Measurements from ENCODE around the gene YWHAE. TPM values are rescaled to one million over a fixed set of nuclear protein-coding genes. Genes with fewer than 3 reads are reported as not detected.
"Not testable (repeated sequence)": the region's sequence is repeated elsewhere in the genome, so short reads cannot be mapped to it uniquely, and the experiment has no call there.

Gene YWHAE
- polyA plus RNA-seq, 3 donors, result 895 to 1,204 (median 1,099) TPM

- DNase-seq (ENCODE audit: extremely low read depth in 1 of 11, low read depth in 9 of 11, low spot score in 4 of 11), result not testable (repeated sequence)
These were observed 12.4 kb downstream of the YWHAE start for GRCh38 chr17:1387490-1388227.

GRCh38 chr17:1386675-1387190, 13.3 kb downstream of the YWHAE start:
- not testable (repeated sequence) for DNase-seq (ENCODE audit: extremely low read depth in 1 of 11, low read depth in 9 of 11, low spot score in 4 of 11)

- no peak for DNase-seq (ENCODE audit: extremely low read depth in 1 of 11, low read depth in 9 of 11, low spot score in 4 of 11)
These were observed 13.8 kb downstream of the YWHAE start for GRCh38 chr17:1386265-1386664.

- no peak for DNase-seq (ENCODE audit: extremely low read depth in 1 of 11, low read depth in 9 of 11, low spot score in 4 of 11)
These were observed 14.2 kb downstream of the YWHAE start for GRCh38 chr17:1385861-1386260.

- DNase-seq (ENCODE audit: extremely low read depth in 1 of 11, low read depth in 9 of 11, low spot score in 4 of 11), result no peak
These were observed 15.1 kb downstream of the YWHAE start for GRCh38 chr17:1384905-1385435.

GRCh38 chr17:1379930-1380313, 20.1 kb downstream of the YWHAE start:
- DNase-seq (ENCODE audit: extremely low read depth in 1 of 11, low read depth in 9 of 11, low spot score in 4 of 11), result no peak

- DNase-seq (ENCODE audit: extremely low read depth in 1 of 11, low read depth in 9 of 11, low spot score in 4 of 11), result no peak
These were observed 20.7 kb downstream of the YWHAE start for GRCh38 chr17:1379208-1379929.

- DNase-seq (ENCODE audit: extremely low read depth in 1 of 11, low read depth in 9 of 11, low spot score in 4 of 11), result not testable (repeated sequence)
These were observed 21.6 kb downstream of the YWHAE start for GRCh38 chr17:1378476-1378860.

GRCh38 chr17:1377334-1377733, 22.7 kb downstream of the YWHAE start:
- no peak for DNase-seq (ENCODE audit: extremely low read depth in 1 of 11, low read depth in 9 of 11, low spot score in 4 of 11)

- DNase-seq (ENCODE audit: extremely low read depth in 1 of 11, low read depth in 9 of 11, low spot score in 4 of 11), result no peak
These were observed 24.0 kb downstream of the YWHAE start for GRCh38 chr17:1376061-1376460.

GRCh38 chr17:1375615-1376014, 24.4 kb downstream of the YWHAE start:
- no peak for DNase-seq (ENCODE audit: extremely low read depth in 1 of 11, low read depth in 9 of 11, low spot score in 4 of 11)

- DNase-seq (ENCODE audit: extremely low read depth in 1 of 11, low read depth in 9 of 11, low spot score in 4 of 11), result no peak
These were observed 25.4 kb downstream of the YWHAE start for GRCh38 chr17:1374431-1375177.

GRCh38 chr17:1373707-1374237, 26.2 kb downstream of the YWHAE start:
- DNase-seq (ENCODE audit: extremely low read depth in 1 of 11, low read depth in 9 of 11, low spot score in 4 of 11), result no peak

- no peak for DNase-seq (ENCODE audit: extremely low read depth in 1 of 11, low read depth in 9 of 11, low spot score in 4 of 11)
These were observed 27.4 kb downstream of the YWHAE start for GRCh38 chr17:1372618-1373017.

- DNase-seq (ENCODE audit: extremely low read depth in 1 of 11, low read depth in 9 of 11, low spot score in 4 of 11), result no peak
These were observed 28.0 kb downstream of the YWHAE start for GRCh38 chr17:1371893-1372590.

GRCh38 chr17:1368588-1368987, 31.4 kb downstream of the YWHAE start:
- DNase-seq (ENCODE audit: extremely low read depth in 1 of 11, low read depth in 9 of 11, low spot score in 4 of 11), result no peak

GRCh38 chr17:1367351-1367745, 32.7 kb downstream of the YWHAE start:
- no peak for DNase-seq (ENCODE audit: extremely low read depth in 1 of 11, low read depth in 9 of 11, low spot score in 4 of 11)

- DNase-seq (ENCODE audit: extremely low read depth in 1 of 11, low read depth in 9 of 11, low spot score in 4 of 11), result no peak
These were observed 33.8 kb downstream of the YWHAE start for GRCh38 chr17:1366234-1366633.
